ENCODE data around the gene ABTB2. TPM values are rescaled to one million over a fixed set of nuclear protein-coding genes. Genes with fewer than 3 reads are reported as not detected.

The ABTB2 gene
- total and polyA plus RNA-seq, 2 of the 8 experiments (the other 6 are each of a cell fraction or from before 2014, with no cell fraction given): 7.7 to 10.2 TPM

DNA sequence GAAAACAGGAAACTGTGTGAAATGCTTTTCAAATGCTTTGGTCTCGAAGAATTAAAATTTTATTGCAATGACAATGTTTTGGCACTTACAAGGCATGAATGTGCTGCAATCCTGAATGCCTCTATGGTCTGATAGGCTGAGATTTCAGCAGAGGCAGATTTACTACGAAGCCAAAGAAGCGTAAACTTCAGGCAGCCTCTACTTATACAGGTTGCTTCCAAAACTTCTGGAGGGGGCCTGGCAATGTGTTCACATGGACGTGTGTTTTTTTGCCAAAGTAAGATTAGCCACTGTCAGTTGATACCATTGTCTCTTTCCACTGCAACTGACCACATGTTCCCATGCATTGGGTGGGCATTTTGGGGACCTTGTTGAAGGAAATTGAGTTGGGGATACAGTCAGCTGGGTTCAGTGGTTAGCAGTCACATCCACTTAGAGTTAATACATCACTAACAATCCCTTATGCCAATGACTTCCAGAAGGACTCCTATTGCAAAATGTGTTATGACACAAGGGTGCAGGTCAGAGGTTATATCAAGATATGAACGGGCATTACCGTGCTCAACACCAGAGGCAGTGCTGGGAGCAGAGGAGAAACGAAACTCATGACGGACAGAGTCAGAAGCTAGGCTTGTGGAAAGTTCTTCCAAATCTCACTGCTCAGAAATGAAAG lies 48.8 kb downstream of the ABTB2 start (continued):
- TF ChIP-seq, protein P1, sequence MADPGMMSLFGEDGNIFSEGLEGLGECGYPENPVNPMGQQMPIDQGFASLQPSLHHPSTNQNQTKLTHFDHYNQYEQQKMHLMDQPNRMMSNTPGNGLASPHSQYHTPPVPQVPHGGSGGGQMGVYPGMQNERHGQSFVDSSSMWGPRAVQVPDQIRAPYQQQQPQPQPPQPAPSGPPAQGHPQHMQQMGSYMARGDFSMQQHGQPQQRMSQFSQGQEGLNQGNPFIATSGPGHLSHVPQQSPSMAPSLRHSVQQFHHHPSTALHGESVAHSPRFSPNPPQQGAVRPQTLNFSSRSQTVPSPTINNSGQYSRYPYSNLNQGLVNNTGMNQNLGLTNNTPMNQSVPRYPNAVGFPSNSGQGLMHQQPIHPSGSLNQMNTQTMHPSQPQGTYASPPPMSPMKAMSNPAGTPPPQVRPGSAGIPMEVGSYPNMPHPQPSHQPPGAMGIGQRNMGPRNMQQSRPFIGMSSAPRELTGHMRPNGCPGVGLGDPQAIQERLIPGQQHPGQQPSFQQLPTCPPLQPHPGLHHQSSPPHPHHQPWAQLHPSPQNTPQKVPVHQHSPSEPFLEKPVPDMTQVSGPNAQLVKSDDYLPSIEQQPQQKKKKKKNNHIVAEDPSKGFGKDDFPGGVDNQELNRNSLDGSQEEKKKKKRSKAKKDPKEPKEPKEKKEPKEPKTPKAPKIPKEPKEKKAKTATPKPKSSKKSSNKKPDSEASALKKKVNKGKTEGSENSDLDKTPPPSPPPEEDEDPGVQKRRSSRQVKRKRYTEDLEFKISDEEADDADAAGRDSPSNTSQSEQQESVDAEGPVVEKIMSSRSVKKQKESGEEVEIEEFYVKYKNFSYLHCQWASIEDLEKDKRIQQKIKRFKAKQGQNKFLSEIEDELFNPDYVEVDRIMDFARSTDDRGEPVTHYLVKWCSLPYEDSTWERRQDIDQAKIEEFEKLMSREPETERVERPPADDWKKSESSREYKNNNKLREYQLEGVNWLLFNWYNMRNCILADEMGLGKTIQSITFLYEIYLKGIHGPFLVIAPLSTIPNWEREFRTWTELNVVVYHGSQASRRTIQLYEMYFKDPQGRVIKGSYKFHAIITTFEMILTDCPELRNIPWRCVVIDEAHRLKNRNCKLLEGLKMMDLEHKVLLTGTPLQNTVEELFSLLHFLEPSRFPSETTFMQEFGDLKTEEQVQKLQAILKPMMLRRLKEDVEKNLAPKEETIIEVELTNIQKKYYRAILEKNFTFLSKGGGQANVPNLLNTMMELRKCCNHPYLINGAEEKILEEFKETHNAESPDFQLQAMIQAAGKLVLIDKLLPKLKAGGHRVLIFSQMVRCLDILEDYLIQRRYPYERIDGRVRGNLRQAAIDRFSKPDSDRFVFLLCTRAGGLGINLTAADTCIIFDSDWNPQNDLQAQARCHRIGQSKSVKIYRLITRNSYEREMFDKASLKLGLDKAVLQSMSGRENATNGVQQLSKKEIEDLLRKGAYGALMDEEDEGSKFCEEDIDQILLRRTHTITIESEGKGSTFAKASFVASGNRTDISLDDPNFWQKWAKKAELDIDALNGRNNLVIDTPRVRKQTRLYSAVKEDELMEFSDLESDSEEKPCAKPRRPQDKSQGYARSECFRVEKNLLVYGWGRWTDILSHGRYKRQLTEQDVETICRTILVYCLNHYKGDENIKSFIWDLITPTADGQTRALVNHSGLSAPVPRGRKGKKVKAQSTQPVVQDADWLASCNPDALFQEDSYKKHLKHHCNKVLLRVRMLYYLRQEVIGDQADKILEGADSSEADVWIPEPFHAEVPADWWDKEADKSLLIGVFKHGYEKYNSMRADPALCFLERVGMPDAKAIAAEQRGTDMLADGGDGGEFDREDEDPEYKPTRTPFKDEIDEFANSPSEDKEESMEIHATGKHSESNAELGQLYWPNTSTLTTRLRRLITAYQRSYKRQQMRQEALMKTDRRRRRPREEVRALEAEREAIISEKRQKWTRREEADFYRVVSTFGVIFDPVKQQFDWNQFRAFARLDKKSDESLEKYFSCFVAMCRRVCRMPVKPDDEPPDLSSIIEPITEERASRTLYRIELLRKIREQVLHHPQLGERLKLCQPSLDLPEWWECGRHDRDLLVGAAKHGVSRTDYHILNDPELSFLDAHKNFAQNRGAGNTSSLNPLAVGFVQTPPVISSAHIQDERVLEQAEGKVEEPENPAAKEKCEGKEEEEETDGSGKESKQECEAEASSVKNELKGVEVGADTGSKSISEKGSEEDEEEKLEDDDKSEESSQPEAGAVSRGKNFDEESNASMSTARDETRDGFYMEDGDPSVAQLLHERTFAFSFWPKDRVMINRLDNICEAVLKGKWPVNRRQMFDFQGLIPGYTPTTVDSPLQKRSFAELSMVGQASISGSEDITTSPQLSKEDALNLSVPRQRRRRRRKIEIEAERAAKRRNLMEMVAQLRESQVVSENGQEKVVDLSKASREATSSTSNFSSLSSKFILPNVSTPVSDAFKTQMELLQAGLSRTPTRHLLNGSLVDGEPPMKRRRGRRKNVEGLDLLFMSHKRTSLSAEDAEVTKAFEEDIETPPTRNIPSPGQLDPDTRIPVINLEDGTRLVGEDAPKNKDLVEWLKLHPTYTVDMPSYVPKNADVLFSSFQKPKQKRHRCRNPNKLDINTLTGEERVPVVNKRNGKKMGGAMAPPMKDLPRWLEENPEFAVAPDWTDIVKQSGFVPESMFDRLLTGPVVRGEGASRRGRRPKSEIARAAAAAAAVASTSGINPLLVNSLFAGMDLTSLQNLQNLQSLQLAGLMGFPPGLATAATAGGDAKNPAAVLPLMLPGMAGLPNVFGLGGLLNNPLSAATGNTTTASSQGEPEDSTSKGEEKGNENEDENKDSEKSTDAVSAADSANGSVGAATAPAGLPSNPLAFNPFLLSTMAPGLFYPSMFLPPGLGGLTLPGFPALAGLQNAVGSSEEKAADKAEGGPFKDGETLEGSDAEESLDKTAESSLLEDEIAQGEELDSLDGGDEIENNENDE (IDR thresholded peaks at IDR 0.05; ENCODE audit: insufficient replicate concordance, low read length): no peak
- TF ChIP-seq YY1 (IDR thresholded peaks at IDR 0.05; ENCODE audit: low read depth, low read length) (no peak), RXRA (IDR thresholded peaks at IDR 0.05; ENCODE audit: insufficient read depth, low read depth, low read length) (no peak), CBX5 (IDR thresholded peaks at IDR 0.05; ENCODE audit: low read depth, low read length) (no peak), KDM4A (IDR thresholded peaks at IDR 0.05; ENCODE audit: low read depth, low read length, severe bottlenecking) (no peak), KDM1A (IDR thresholded peaks at IDR 0.05; ENCODE audit: borderline replicate concordance, low read length) (no peak), PHF8 (conservative IDR thresholded peaks at IDR 0.05; ENCODE audit: low read depth, low read length) (no peak), SP4 (IDR thresholded peaks at IDR 0.05; ENCODE audit: low read length) (no peak), HDAC6 (IDR thresholded peaks at IDR 0.05; ENCODE audit: low read depth, low read length) (no peak)
- TF ChIP-seq, protein P2, sequence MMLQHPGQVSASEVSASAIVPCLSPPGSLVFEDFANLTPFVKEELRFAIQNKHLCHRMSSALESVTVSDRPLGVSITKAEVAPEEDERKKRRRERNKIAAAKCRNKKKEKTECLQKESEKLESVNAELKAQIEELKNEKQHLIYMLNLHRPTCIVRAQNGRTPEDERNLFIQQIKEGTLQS (IDR thresholded peaks at IDR 0.05; ENCODE audit: insufficient read depth, low read depth, low read length): no peak
